ENCODE data around the gene ERC2.

The ERC2 gene

GRCh38 chr3:55459838-55460237, 1008.4 kb downstream of the ERC2 start:
- no peak overlapping the region for H3K27ac Mint-ChIP-seq
- DNase-seq (no peak), ATAC-seq (no peak)
- H3K9me3 Mint-ChIP-seq = peaks cover 3% of the 10 kb centered on the region
- H3K27me3 Mint-ChIP-seq = no peaks in the 10 kb centered on the region
- H3K4me1 Mint-ChIP-seq = no peaks in the 10 kb centered on the region
- no peak overlapping the region for H3K4me3 Mint-ChIP-seq
- no peaks in the 10 kb centered on the region for H3K36me3 Mint-ChIP-seq (ENCODE audit: low read depth)

Measured in activated naive CD8-positive, alpha-beta T cell treated with anti-CD3 and anti-CD28 coated beads, Interleukin-2, amount 50 U/mL, for 24 hours (primary cell).